Adrenal gland (tissue), 12 donors: ENCODE measurements around the gene ATXN1. TPM values are rescaled to one million over a fixed set of nuclear protein-coding genes. Genes with fewer than 3 reads are reported as not detected.

Experiments
- DNase-seq, 7 donors: peaks; one replicate each; pipeline ENCODE4 v3.0.0-alpha.2; 2019 to 2020
- H3K27ac ChIP-seq, 5 donors: fragments of 200-600 bp; sonication (generic) in 4 of 5; 1 replicate in 3 of 5; 2 replicates in 2 of 5; pipeline versions ENCODE4 v1.5.1 to v1.8.0; 2016 to 2020; ENCODE audit warnings: mild to moderate bottlenecking in 1 of 5
- H3K27me3 ChIP-seq: fragments of 200-600 bp; 2 replicates; pipeline ENCODE4 v1.8.0; 2021
- H3K36me3 ChIP-seq, 2 donors: fragments of 200-600 bp; replicated peaks in 1 of 2; 1 replicate in 1 of 2; 2 replicates in 1 of 2; pipeline versions ENCODE4 v1.5.1 to v1.8.0; 2018 to 2022
- H3K4me1 ChIP-seq, 2 donors: fragments of 200-600 bp; replicated peaks in 1 of 2; 1 replicate in 1 of 2; 2 replicates in 1 of 2; pipeline versions ENCODE4 v1.5.1 to v1.8.0; 2018 to 2021
- H3K4me3 ChIP-seq, 4 donors: fragments of 200-600 bp; sonication (generic) in 3 of 4; one replicate each; pipeline ENCODE4 v1.5.1; 2016 to 2018
- H3K9me3 ChIP-seq, 3 donors: fragments of 200-600 bp; sonication (generic) in 1 of 3; replicated peaks in 1 of 3; 1 replicate in 2 of 3; 2 replicates in 1 of 3; pipeline versions ENCODE4 v1.5.1 to v1.8.0; 2016 to 2021
- POLR2A ChIP-seq, 2 donors: fragments of 450-650 bp; IDR thresholded peaks; one replicate each; pipeline ENCODE4 v1.6.1; 2017; ENCODE audit warnings: antibody characterized with exemption in 2 of 2, mild to moderate bottlenecking in 2 of 2, moderate library complexity in 1 of 2
- WGBS, 4 donors: extraction: QIAGEN DNeasy Blood & Tissue Kit in 2 of 4; methylation state at CpG; one replicate each; pipeline versions ENCODE4 v1.1.5 to v1.1.7; 2013 to 2017; 5-methylcytosine and 5-hydroxymethylcytosine counted together
- intact Hi-C, 2 donors: fragments of 100-400 bp; cut with DNase I; formaldehyde crosslinking; loops; one replicate each; pipeline versions ENCODE4 v1.14.1 to v1.15.0; 2022 to 2023
- polyA plus RNA-seq, 3 donors: library from polyadenylated mRNA; stranded (reverse); fragments of 200-250 nt in 2 of 3; fragments of 350-450 nt in 1 of 3; fragmentation: Illumina TruSeq in 1 of 3; extraction: RNeasy Lipid Tissue Mini Kit (QIAGEN cat#74804) in 1 of 3; gene quantifications; one replicate each; pipeline ENCODE4 v1.2.3, GENCODE V29; 2013 to 2014
- total RNA-seq, 9 donors: library from RNA; depleted of rRNA in 4 of 9; stranded (reverse); fragments of >200 nt in 4 of 9; fragments of 120-200 nt in 1 of 9; fragmentation: NEBNext Ultra II Directional in 1 of 9; extraction: Animal tissue kit (Norgen Biotek cat#: 25700) in 1 of 9; gene quantifications; one replicate each; pipeline versions ENCODE4 v1.1.0 to v1.2.4, GENCODE V29; 2013 to 2023
- TF ChIP-seq, protein P1 (sequence below), 6 experiments: fragments of 450-650 bp in 4 of 6; fragments of 200-600 bp in 2 of 6; sonication (generic) in 1 of 6; IDR thresholded peaks; 1 replicate in 5 of 6; 2 replicates in 1 of 6; pipeline versions ENCODE4 v1.5.1 to v1.8.0; 2016 to 2021; ENCODE audit warnings: antibody characterized with exemption in 6 of 6, mild to moderate bottlenecking in 2 of 6, moderate library complexity in 1 of 6
- donor health status: healthy with polysubstance abuse.
- donor health status: Bipolar disorder and iron deficiency.
- donor health status: DM: yes; HTN: yes; CAD: no.
- donor health status: DM: no; HTN: no; CAD: no.
- donor health status: DM: no; HTN: no; CAD: no.
- donor health status: DM: yes; HTN: yes; CAD: no.

Gene ATXN1
- total and polyA plus RNA-seq, 12 donors, result 3.4 to 51.3 (median 25.4) TPM

GRCh38 chr6:16420715-16421461 lies 340.4 kb downstream of the ATXN1 start:
- intact Hi-C loops, result no loop called here
- Histone ChIP-seq H3K4me1 (peaks cover 4 to 30% of the 10 kb centered on the region in 2 donors), H3K27ac (peak overlapping the region in 2 of 5 donors; percentile 17 to 64), H3K27me3 (no peaks in the 10 kb centered on the region), H3K36me3 (no peaks in the 10 kb centered on the region), H3K9me3 (no peaks in the 10 kb centered on the region), H3K4me3 (peak overlapping the region in 1 of 4 donors; percentile 36)
- DNase-seq, result peak in 3 of 7 donors; percentile 22 to 48 (median 33)
- WGBS, 4 donors, result 43 to 66% (median 57%) methylated on average over 7 of the region's 7 CpGs
- TF ChIP-seq, protein P1, sequence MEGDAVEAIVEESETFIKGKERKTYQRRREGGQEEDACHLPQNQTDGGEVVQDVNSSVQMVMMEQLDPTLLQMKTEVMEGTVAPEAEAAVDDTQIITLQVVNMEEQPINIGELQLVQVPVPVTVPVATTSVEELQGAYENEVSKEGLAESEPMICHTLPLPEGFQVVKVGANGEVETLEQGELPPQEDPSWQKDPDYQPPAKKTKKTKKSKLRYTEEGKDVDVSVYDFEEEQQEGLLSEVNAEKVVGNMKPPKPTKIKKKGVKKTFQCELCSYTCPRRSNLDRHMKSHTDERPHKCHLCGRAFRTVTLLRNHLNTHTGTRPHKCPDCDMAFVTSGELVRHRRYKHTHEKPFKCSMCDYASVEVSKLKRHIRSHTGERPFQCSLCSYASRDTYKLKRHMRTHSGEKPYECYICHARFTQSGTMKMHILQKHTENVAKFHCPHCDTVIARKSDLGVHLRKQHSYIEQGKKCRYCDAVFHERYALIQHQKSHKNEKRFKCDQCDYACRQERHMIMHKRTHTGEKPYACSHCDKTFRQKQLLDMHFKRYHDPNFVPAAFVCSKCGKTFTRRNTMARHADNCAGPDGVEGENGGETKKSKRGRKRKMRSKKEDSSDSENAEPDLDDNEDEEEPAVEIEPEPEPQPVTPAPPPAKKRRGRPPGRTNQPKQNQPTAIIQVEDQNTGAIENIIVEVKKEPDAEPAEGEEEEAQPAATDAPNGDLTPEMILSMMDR (IDR thresholded peaks at IDR 0.05), result no peak
- TF ChIP-seq POLR2A (IDR thresholded peaks at IDR 0.05), result no peak

GRCh38 chr6:16420337-16420714 lies 340.9 kb downstream of the ATXN1 start:
- DNase-seq, result no peak
- no peaks in the 10 kb centered on the region for H3K9me3 ChIP-seq
- no peaks in the 10 kb centered on the region for H3K27me3 ChIP-seq
- WGBS, 4 donors, result 80 to 89% (median 84%) methylated on average over 2 of the region's 2 CpGs
- H3K27ac ChIP-seq, result peak overlapping the region in 1 of 5 donors; percentile 64
- no peak overlapping the region for H3K4me3 ChIP-seq
- H3K4me1 ChIP-seq, result peaks cover 4 to 30% of the 10 kb centered on the region in 2 donors
- intact Hi-C loops, result no loop called here
- TF ChIP-seq POLR2A (IDR thresholded peaks at IDR 0.05), result no peak
- TF ChIP-seq, protein P1 (IDR thresholded peaks at IDR 0.05), result no peak
- no peaks in the 10 kb centered on the region for H3K36me3 ChIP-seq

- Histone ChIP-seq H3K9me3 (no peaks in the 10 kb centered on the region), H3K27me3 (no peaks in the 10 kb centered on the region), H3K36me3 (no peaks in the 10 kb centered on the region), H3K27ac (peak overlapping the region in 1 of 5 donors; percentile 64), H3K4me3 (no peak overlapping the region), H3K4me1 (peaks cover 4 to 30% of the 10 kb centered on the region in 2 donors)
- no peak for DNase-seq
- TF ChIP-seq POLR2A (IDR thresholded peaks at IDR 0.05), result no peak
- TF ChIP-seq, protein P1 (IDR thresholded peaks at IDR 0.05), result no peak
- intact Hi-C loops, result no loop called here
- 87 to 95% (median 92%) methylated on average over 10 of the region's 10 CpGs for WGBS, 4 donors
Measured at GRCh38 chr6:16419636-16420336, 341.5 kb downstream of the ATXN1 start.

DNA sequence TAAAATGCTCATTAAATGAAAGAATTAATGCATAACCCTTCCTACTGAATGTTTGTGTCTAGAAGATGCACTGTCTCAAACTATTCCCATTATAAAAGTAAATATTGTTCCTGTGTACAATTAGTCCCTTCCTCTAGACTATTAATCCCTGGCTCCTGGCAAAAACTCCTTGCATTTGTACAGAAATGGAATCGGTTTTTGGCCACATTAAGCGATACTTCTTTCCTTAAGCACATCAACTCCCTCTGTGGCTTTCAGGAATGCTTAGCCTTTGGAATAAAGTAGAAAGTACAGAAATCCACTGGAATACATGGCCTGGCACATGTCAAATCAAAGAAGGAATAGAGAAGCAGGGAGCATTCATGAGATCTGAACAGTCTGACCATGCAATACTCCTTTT lies 343.1 kb downstream of the ATXN1 start:
- intact Hi-C loops, result no loop called here
- peaks cover 4 to 29% of the 10 kb centered on the region in 2 donors for H3K4me1 ChIP-seq
- H3K9me3 ChIP-seq, result no peaks in the 10 kb centered on the region
- H3K36me3 ChIP-seq, result no peaks in the 10 kb centered on the region
- DNase-seq, result no peak
- TF ChIP-seq, protein P1 (IDR thresholded peaks at IDR 0.05), result no peak
- TF ChIP-seq POLR2A (IDR thresholded peaks at IDR 0.05), result no peak
- WGBS, 4 donors, result 74 to 96% (median 89%) methylated on average over 2 of the region's 2 CpGs
- no peaks in the 10 kb centered on the region for H3K27me3 ChIP-seq
- H3K4me3 ChIP-seq, result no peak overlapping the region
- no peak overlapping the region for H3K27ac ChIP-seq
